SU-DHL-6 (cell line): ENCODE data around the gene C19orf33.

Experiments used
- EZH2phosphoT487 ChIP-seq: fragments of 200-600 bp; sonication (generic), shearing (Covaris generic); conservative IDR thresholded peaks from 2 replicates; pipeline ENCODE4 v1.6.1; 2018; ENCODE audit warnings: mild to moderate bottlenecking, antibody characterized with exemption, low read length, moderate library complexity, mixed read lengths
- TF ChIP-seq, protein P1 (sequence below): fragments of 200-600 bp; sonication (generic); IDR thresholded peaks from one replicate; pipeline ENCODE4 v1.5.1; 2017; ENCODE audit warnings: antibody characterized with exemption, mild to moderate bottlenecking, low read length, moderate library complexity; ENCODE audit not compliant: insufficient read depth, poor library complexity, severe bottlenecking

DNA sequence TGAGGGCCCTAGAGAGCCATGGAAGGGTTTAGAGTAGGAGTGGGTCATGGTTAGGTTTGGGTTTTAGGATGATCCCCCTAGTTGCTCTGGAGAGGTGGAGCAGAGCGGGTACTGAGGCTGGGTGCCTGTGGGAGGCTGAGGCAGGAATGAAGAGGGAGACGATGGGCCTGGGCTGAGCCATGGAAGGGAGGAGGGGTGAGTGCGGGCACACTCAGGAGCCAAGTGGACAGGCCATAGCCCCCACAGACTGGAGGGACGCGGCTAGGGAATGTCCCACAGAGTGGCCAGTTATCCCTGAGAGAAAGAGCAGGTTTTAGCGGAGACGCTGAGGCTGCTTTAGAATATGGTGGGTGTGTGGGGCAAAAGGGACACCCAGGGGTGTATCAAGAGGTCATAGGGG lies 25.6 kb downstream of the C19orf33 start:
- TF ChIP-seq, protein P1, sequence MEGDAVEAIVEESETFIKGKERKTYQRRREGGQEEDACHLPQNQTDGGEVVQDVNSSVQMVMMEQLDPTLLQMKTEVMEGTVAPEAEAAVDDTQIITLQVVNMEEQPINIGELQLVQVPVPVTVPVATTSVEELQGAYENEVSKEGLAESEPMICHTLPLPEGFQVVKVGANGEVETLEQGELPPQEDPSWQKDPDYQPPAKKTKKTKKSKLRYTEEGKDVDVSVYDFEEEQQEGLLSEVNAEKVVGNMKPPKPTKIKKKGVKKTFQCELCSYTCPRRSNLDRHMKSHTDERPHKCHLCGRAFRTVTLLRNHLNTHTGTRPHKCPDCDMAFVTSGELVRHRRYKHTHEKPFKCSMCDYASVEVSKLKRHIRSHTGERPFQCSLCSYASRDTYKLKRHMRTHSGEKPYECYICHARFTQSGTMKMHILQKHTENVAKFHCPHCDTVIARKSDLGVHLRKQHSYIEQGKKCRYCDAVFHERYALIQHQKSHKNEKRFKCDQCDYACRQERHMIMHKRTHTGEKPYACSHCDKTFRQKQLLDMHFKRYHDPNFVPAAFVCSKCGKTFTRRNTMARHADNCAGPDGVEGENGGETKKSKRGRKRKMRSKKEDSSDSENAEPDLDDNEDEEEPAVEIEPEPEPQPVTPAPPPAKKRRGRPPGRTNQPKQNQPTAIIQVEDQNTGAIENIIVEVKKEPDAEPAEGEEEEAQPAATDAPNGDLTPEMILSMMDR, result no peak
- TF ChIP-seq EZH2phosphoT487, result no peak
